ENCODE data around the gene ADAMTS17.
"Not testable (repeated sequence)": the region's sequence is repeated elsewhere in the genome, so short reads cannot be mapped to it uniquely, and the experiment has no call there.

The ADAMTS17 gene

GRCh38 chr15:99926532-99926931, 415.2 kb downstream of the ADAMTS17 start:
- DNase-seq (ENCODE audit: low read depth in 1 of 2, low spot score in 1 of 2) = not testable (repeated sequence)

DNA sequence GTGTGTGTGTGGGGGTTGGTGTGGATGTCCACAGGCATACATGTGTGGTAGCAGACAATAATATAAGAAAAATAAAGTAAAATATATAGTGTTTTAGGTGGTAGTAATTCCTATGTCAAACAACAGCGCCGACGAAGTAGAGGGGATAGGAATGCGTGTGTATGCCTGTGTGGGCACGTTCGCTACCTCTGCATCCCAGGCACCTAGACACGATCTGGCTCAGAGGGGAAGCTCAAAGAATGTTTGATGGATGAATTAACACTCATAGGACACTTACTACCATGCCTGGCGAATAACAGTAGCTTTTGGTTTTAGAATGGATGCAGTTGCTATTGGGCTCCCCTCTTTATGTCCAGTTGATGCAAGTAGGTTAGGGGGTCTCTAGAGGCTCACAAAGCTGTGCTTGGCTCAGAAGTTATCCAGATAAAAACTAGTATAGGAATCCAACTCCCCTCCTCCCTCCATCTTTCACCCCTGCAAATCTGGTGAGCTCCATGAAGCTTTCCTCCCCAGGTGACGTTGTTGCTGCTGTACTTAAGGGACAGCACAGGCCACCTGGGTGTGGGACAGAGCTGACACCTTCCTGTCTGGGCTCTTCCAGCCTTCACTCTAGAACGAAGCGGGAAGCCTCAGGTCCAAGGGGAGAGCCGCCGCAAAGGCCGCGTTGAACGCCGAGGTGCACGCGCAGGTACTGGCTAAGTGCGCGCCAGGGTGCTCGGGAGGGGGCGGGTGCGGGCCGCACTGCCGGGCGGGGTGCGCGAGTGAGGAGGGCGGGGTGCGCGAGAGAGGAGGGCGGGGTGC, 415.9 kb downstream of the ADAMTS17 start:
- peak; percentile 26 to 52 for DNase-seq (ENCODE audit: low read depth in 1 of 2, low spot score in 1 of 2)

- DNase-seq (ENCODE audit: low read depth in 1 of 2, low spot score in 1 of 2) = no peak
Measured at GRCh38 chr15:99923711-99924110, 418.1 kb downstream of the ADAMTS17 start.

Data from activated CD4-positive, alpha-beta T cell treated with anti-CD3 and anti-CD28 coated beads, Interleukin-2, amount 50 U/mL, for 24 hours (primary cell).